ENCODE data around the gene SYNE4.
A peak's percentile ranks its signal among the peaks of the same experiment; 100 is the strongest.
"Not testable (repeated sequence)": the region's sequence is repeated elsewhere in the genome, so short reads cannot be mapped to it uniquely, and the experiment has no call there.

The SYNE4 gene, protein sequence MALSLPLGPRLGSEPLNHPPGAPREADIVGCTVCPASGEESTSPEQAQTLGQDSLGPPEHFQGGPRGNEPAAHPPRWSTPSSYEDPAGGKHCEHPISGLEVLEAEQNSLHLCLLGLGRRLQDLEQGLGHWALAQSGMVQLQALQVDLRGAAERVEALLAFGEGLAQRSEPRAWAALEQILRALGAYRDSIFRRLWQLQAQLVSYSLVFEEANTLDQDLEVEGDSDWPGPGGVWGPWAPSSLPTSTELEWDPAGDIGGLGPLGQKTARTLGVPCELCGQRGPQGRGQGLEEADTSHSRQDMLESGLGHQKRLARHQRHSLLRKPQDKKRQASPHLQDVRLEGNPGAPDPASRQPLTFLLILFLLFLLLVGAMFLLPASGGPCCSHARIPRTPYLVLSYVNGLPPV

DNA sequence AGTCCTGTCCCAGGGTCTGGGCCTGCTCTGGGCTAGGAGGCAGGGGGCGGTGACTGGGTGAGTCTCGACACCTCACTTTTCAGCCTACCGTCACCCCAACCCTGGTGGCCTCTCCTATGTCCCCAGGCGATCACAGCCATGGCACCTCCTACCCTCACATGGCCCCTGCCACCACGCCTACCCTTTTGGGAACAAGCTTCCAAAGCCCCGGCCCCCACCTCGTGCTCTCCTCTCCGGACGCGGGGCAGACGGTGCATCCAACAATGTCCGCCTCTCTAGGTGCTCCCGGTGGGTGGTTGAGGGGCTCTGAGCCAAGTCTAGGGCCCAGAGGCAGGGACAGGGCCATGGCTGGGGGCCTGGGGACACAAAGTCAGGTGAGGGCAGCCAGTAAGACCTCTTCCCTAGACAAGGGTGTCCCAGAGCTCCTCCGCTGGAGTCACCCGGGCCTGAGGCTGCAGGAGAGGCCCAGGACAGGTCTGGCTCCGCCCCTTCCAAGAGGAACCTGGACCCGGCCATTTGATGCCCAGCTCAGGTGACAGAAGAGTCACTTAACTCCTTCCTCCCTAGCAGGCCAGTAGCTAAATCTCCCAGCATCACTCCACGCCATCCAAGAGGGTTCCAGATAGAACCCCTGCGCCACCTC is at the start of gene SYNE4:
Gene SYNE4, minus strand, starts transcription at position 478 of the 643 bp plus-strand sequence. Its CDS starts 132 bp downstream, at position 346.
- DNase-seq, result no peak

DNA sequence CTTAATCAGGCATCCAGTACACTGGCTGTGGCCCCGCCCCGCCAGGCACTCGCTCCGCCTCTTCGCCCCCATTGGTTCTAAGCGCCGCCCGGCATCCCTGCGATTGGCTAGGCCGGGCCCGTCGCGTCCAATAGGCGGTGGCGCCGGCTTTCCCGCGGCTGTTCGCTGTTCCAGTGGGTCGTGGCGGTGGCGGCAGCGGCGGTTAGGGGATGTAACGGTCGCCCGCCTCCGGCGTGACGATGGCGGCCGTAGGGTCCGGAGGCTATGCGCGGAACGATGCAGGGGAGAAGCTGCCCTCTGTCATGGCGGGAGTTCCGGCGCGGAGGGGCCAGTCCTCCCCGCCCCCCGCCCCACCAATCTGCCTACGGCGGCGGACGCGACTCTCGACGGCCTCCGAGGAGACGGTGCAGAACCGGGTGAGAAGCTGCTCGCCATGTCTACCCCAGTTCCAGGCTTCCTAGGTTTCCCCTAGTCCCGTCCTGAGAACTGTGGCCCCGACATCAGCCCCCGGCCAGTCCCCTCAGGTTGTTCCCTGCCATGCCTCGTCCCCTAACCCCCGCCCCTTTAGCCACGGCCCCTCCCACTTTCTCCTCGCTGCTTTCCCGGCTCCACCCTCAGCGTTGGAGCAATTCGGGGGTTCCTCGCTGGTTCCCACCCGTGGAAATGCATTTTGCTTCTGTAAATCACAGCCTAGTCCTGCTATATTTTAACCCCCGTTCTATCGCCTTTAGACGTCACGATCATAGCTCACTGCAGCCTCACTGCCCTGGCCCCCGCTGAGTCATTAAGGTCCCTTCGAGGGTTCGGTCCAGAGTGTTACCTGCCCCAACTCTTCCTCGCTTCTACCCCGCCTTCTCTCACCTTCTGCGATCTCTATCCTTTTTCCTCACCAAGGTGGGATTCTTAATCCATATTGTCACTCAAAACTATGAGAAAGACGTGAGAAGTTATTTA is 46.4 kb upstream of the SYNE4 start, which contains the start of gene WDR62:
Gene WDR62, plus strand, starts transcription at position 165 of the 954 bp plus-strand sequence. Its CDS starts 75 bp downstream, at position 240.
- DNase-seq, result peak; percentile 92

DNA sequence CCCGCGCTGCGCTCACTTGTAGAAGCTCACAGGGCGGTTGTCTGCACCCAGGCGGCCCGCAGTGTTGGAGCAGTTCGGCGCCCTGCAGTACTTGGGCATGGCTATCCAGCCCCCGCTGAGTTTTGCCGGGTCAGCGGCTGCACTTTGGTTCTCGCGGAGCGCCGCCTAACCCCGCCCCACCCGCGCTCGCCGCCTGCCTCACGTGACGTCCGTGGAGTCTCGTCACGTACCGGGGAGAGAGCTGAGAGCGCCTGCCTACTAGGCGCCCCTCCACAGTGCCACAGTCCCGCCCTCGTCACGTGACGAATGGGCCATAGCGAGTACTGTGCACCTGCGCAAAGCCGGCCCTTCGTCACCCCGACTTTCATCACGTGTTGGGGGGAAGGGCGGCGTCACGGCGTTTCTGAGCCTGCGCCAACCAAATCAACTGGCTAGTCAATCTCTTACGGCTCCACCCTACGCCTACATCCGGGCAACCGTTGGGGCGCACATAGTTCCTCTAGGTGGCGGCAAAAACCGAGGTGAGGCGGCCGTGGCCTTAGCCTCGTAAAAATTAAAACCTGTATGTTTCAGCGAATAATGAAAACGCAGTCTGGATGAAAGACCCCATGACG is 45.6 kb upstream of the SYNE4 start, which contains the start of gene THAP8:
Gene THAP8, minus strand, starts transcription at position 167 of the 614 bp plus-strand sequence. Its CDS starts 68 bp downstream, at position 99.
- DNase-seq, result peak; percentile 98

DNA sequence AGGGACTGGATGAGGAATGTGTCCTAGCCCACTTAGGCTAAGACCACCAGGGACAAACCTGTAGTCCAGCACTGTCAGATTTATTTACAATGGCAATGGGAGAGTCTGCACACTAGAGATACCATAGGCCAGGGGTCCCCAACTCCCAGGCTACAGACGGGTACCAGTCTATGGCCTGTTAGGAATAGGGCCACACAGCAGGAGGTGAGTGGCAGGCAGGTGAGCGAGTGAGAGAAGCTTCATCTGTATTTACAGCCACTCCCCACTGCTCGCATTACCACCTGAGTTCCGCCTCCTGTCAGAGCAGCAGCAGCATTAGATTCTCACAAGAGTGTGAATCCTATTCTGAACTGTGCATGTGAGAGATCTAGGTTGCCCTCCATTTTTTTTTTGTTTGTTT is 43.0 kb upstream of the SYNE4 start:
- no peak for DNase-seq

DNA sequence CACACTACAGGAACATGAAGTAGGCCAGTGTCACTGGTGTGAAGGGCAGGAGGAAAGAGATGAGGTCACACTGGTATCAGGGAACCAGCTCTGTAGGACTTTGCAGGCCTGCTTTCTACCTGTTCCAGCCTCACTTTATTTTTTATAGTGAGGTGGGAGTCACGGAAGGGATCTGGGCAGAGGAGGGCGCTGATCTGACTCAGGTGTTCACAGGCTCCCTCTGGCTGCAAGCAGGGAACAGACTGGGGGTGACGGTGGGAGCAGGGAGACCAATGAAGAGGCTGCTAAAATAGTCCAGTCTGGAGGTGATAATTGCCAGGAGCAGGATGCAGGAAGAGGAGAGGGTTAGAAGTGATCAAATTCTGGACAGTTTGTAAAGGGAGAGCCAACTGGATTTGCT is 42.6 kb upstream of the SYNE4 start:
- no peak for DNase-seq

DNA sequence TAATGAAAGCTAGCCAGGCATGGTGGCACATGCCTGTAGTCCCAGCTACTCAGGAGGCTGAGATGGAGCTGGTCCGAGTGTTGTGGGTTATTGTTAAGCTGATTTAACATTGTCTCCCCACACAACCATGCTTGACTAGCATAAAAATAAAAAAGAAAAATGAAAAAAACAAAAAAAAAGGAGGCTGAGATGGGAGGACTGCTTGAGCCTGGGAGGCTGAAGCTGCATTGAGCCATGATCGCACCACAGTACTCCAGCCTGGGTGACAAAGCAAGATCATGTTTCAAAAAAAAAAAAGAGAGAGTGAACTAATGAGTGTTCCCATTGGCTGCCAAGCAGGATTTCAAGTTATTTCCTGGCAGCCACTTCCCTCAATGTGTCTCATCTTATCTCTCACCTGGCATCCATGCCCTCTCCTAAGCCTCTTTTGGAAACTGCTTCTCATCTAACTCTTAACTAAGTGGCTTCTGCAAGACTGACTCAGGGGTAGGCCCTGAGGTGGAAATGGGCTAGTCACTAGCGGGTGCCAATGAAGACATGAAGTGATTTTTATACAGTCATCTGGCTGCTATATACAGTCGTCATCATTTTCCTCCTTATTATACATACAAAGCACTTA is 40.6 kb upstream of the SYNE4 start:
- no peak for DNase-seq

DNA sequence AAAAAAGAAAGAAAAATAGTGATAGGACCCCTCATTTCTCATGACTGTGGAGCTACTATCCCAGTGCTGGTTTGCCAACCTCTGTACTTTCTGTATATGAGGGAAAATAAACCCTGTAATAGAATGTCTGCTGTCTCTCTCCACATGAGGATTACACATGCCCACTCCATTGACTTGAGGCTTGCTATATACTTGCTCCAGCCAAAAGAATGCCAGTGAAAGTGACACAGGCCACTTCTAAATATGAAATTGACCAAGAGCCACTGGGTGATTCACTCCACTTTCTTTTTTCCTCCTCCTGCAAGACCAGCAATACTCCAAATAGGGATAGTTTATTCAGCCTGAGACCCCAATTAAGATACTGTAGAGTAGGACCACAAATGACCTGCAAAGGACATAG is 39.2 kb upstream of the SYNE4 start:
- DNase-seq, result no peak

DNA sequence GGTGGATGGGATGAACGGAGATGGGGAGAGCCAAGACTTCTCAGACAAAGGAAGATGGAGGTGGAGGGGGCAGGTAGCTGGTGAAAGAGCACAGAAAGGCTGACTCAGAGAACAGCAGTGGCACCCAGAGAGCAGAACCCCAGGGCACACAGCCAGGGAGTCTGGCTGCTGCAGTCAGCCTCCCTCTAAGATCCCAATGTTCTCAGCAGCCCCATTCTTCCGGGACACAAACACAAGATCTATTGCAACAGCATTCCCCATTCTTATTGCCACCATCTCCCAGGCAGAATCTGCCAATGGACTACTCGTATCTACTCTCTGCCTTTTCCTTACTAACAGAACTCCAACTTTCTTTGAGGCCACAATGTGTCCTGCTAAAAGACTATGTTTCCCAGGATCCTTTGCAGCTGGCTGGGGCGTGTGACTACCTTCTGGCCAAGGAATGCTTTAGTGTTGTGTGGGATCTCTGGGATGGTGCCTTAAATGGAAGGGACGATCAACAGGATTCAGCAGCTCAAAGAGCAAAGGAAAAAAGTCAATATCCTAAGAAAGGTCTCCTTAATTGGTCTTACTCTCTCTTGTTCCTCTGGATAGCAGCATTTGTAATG is 37.9 kb upstream of the SYNE4 start:
- DNase-seq, result no peak

DNA sequence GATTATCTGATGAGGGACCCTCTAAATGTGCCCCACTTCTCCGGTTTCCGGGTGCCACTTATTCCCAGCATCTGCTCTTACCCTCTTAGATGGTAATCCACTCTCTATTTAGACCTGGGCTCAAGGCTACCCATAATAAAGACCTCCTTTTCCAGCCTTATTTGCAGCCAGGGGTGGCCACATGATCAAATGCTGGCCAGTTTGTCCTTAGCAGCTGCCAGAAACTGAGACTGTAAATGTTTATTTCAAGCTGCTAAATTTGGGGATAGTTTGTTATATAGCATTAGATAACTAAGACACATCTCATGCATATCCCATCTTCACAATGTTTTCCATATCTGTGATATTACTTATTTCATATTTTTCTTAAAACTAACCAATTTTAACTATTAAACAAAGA is 35.3 kb upstream of the SYNE4 start:
- no peak for DNase-seq

DNA sequence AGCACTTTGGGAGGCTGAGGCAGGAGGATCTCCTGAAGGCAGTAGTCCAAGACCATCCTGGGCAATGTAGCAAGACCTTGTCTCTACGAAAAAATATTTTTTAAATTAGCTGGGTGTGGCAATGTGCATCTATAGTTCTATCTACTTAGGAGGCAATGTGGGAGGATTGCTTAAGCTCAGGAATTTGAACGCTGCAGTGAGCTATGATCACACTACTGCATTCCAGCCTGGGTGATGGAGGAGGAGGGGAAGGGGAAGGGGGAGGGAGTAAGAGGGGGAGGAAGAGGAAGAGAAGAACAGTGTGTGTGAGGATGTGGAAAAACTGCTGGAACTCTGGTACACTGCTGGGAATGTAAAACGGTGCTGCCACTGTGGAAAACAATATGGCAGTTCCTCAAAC is 33.2 kb upstream of the SYNE4 start:
- no peak for DNase-seq

DNA sequence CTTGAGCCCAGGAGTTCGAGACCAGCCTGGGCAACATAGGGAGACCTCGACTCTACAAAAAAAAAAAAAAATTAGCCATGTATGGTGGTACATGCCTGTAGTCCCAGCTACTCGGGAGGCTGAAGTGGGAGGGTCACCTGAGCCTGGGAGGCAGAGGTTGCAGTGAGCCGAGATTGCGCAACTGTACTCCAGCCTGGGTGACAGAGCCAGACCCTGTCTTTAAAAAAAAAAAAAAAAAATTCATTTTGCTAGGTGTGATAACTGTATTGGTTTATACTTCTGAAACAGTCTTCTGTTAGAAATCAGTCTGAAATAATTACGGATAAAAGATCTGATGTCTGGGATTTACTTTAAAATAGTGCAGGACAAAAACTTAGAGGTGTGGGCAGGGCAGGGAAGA is 32.5 kb upstream of the SYNE4 start:
- not testable (repeated sequence) for DNase-seq

DNA sequence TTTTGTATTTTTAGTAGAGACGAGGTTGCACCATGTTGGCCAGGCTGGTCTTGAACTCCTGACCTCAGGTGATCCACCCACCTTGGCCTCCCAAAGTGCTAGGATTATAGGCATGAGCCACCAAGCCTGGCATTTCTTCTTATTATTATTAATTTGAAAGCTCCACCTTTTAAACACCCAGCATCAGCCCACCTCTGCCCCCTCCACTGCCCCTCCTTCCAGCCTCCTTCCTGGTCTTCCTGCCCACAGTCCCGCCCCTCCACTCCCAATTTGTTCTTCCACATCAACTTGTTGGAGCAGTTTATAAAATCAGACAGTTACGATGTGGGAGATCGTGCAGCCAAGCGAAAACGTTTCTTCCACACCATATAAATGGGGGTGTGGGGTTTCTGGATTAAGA is 31.9 kb upstream of the SYNE4 start:
- no peak for DNase-seq

DNA sequence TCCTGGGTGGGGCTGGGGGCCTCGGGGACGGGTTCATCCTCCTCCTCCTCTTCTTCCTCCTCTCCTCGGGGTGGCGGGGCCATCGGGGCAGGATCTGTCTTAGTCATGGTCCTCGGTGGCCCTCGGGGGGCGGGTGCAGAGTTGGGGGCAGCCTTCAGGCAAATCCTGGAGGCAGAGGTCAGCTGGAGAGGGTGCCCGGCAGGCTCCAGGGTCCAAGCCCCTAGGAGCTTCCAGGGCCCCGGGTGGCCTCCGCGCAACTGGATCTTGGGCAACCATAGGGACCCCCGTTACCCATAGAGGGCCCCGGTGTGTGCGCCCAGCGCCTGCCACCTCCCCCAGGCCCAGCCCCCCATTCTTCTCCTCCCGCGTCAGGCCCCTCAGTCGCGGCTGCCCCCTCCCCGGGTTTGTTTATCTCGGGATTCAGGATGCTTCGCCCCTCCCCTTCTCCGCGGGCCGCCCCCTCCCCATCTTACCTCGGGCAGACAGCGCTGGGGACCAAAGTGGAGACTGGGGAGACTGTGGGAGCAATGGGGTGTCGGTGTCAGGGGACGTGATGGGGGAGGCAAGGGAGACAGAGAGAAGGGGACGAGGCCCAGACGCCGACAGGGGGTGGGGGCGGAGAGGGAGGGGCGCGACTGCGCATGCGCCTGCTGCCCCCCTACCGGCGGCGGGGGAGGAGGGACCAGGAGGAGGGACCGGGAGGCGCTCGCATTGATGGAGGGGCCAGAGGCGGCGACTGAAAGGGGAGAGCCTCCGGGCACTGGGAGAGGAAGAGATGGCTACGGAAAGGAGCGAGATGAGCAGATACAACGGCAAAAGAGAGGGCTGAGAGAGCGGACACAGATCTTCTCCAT is 23.9 kb upstream of the SYNE4 start, which contains the start of gene CLIP3:
Gene CLIP3, minus strand, starts transcription at position 623 of the 854 bp plus-strand sequence. Its CDS starts 516 bp downstream, at position 107.
- no peak for DNase-seq

DNA sequence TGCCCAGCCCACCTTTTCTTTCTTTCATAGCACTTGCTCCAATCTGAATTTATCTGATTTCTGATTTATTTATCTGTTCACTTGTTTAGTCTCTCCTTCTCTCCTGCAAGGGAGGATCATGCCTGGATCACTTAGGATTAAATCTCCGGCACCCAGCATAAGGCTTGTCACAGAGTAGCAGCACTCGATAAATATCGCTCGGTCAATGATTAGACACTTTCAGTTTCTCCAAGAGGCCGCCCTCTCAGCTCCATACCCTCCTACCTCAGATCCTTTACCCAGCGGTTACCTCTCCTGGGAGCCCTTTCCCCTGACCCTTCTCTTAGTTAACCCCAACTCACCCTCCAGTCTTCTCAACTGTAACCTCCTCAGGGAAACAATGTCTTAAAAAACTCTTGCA is 22.7 kb upstream of the SYNE4 start:
- DNase-seq, result no peak

DNA sequence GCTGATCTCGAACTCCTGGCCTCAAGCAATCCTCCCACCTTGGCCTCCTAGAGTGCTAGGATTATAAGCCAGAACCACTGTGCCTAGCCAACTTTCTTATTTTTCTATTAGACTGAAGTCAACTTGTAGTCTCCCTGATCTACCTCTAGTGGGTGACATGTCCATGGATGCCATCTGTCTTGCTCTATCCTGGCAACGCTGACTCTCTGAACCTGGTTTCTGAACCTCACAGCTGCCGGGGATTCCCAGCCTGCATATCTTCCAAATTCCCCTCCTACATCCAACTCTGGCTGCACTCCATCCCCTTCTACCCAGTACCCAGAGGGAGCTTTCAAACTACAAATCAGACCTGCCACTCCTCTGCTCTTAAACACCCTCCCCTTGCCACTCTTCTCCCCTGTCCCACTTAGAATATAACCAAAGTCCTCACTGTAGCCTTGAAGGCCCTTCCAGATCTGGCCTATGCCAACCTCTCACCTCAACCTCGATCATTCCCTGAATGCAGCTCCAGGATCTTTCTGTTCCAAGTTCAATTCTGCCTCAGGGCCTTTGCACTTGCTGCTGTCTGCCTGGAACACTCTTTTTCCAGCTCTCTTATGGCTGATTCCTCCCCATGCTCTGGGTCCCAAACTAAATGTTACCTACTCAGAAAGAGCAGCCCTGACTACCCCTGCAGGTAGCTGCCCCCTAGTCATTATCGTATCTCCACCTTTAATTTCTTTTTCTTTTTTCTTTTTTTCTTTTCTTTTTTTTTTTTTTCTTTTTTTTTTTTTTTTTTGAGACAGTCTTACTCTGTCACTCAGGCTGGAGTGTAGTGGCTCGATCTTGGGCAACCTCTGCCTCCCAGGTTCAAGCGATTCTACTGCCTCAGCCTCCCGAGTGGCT is 21.9 kb upstream of the SYNE4 start:
- peak; percentile 4 for DNase-seq

DNA sequence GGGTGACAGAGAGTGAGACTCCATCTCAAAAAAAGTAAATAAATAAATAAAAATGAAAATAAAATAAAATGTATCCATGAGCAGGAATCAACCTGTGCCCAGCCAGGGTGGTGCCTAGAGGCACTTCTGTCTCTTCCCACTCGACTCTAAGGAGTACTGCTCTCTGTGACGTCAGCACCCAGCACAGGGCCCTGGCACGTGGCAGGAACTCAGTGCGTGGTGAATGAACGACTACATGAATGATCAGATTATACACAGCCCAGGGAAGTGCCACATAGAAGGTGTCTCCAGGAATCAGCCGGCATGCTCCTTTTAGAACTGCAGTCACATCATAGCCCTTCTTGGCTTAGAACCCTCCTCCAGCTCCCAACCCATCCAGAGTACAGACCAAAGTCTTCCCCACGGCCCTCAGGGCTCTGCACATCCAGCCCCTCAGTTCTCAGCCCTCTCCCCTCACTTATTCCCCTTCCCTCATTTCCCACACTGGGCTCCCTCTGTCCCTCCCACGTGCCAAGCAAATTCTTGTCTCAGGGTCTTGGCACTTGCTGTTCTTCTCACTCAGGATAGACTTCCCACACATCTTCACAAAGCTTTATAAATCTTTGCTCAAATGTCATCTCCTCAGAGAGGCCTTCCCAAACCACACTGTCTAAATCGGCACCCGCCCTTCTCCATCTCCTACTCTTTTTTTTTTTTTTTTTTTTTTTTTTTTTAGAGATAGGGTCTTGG is 19.9 kb upstream of the SYNE4 start:
- DNase-seq, result no peak

DNA sequence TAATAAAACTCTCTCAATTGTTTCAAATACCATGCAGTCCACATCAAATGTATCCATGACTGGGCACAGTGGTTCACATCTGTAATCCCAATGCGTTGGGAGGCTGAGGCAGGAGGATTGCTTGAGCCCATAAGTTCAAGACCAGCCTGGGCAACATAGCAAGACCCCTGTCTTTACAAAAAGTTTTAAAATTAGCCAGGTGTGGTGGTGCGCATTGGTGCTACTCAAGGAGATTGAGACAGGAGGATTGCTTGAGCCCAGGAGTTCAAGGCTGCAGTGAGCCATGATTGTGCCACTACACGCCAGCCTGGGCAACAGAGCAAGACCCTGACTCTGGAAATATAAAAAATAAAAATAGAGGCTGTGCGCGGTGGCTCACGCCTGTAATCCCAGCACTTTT is 19.1 kb upstream of the SYNE4 start:
- DNase-seq, result no peak

DNA sequence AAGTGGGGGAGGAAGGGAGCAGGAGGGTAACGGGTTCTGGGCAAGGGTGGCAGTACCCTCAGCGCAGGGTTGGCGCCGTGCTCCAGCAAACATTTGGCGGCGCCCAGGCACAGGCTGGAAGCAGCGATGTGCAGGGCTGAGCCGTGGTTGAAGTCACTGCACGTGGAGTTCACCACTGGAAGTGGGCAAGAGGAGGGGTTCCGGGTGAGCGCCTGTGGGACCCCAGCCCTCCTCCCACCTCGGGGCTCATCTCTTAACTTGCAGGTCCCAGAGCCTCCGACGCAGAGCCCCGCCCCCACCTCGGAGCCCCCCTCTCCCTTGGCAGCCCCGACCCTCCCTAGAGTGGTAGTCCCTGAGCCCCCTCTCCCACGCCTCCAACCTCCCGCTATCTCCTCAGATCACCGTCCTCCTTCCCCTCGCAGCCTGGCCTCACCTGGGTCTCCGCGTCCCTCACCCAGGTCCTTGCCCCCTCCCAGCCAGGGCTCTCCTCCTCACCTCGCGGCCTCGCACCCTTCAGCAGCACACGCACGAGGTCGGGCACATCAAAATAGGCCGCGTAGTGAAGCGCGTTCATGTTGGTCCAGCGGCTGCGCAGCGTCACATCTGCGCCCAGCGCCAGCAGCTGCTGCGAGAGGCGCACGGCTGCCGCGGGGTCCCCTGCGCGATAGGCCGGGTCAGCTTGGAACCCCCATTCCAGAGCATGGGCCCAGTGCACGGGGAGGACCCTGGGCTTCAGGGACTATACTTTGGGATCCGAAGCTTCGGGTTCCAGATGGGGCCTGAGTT is 17.7 kb upstream of the SYNE4 start:
- no peak for DNase-seq

All from RPMI8226 (cell line).